ENCODE measurements around the gene TRIML1. TPM values are rescaled to one million over a fixed set of nuclear protein-coding genes. Genes with fewer than 3 reads are reported as not detected.

TRIML1 gene
- total RNA-seq, 1 donor from 2014 or later, result not detected

DNA sequence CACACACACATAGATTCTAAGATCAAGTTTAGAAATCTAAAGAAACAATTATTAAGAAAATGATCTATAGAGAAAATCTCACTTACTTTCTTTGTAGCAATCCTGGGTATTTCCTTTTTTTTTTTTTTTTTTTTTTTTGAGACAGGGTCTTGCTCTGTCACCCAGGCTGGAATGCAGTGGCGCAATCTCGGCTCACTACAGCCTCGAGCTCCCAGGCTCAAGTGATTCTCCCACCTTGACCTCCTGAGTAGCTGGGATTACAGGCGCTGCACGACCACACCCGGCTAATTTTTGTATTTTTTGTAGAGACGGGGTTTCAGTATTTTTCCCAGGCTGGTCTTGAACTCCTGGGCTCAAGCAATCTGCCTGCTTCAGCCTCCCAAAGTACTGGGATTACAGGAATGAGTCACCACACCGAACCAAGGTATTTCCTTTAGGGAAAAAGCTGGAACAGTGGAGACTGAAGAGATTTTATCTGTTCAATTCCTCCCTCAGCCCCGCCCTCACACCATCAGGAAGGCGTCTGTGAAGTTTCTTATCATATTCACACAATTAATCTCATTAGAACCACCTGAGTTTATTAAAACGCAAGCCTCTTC lies 30.0 kb upstream of the TRIML1 start, which contains the start of gene TRIML2:
Gene TRIML2, minus strand, starts transcription at position 447 of the 599 bp plus-strand sequence. CDS start 4,235 bp downstream, outside the sequence.
- Mint-ChIP-seq H3K27ac (ENCODE audit: unreplicated experiment) (peak within 1 kb of the TSS; percentile 74), H3K27me3 (ENCODE audit: unreplicated experiment) (no peaks in the 10 kb centered on the region), H3K9me3 (ENCODE audit: unreplicated experiment) (no peaks in the 10 kb centered on the region), H3K36me3 (ENCODE audit: unreplicated experiment) (no peaks in the 10 kb centered on the region), H3K4me1 (ENCODE audit: unreplicated experiment) (peaks cover 35% of the 10 kb centered on the region), H3K4me3 (ENCODE audit: unreplicated experiment) (no peak within 1 kb of the TSS)
- DNase-seq (ENCODE audit: extremely low spot score, unreplicated experiment), result no peak
- TF ChIP-seq, protein P1, sequence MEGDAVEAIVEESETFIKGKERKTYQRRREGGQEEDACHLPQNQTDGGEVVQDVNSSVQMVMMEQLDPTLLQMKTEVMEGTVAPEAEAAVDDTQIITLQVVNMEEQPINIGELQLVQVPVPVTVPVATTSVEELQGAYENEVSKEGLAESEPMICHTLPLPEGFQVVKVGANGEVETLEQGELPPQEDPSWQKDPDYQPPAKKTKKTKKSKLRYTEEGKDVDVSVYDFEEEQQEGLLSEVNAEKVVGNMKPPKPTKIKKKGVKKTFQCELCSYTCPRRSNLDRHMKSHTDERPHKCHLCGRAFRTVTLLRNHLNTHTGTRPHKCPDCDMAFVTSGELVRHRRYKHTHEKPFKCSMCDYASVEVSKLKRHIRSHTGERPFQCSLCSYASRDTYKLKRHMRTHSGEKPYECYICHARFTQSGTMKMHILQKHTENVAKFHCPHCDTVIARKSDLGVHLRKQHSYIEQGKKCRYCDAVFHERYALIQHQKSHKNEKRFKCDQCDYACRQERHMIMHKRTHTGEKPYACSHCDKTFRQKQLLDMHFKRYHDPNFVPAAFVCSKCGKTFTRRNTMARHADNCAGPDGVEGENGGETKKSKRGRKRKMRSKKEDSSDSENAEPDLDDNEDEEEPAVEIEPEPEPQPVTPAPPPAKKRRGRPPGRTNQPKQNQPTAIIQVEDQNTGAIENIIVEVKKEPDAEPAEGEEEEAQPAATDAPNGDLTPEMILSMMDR (IDR thresholded peaks at IDR 0.05), result no peak

DNA sequence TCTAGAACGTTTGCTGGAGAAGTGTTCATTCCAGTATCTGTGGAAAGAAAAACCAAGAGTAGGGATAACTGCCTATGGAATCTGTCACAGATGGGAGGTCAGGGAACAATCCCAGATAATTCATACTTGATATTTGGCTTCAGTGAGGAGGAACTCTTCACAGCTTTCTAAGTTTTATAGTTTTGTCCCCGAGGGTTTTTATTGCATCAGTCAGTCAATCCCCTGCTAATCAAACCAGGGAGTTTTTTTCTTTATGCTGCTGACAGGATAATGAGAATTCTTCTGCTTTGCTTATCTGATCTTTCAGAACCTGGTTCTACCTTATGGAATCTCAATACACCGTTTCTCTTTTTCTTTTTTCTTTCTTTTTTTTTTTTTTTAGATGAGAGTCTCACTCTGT lies 29.2 kb upstream of the TRIML1 start:
- no peak for DNase-seq (ENCODE audit: extremely low spot score, unreplicated experiment)
- H3K27ac Mint-ChIP-seq (ENCODE audit: unreplicated experiment), result peak overlapping the region; percentile 49

DNA sequence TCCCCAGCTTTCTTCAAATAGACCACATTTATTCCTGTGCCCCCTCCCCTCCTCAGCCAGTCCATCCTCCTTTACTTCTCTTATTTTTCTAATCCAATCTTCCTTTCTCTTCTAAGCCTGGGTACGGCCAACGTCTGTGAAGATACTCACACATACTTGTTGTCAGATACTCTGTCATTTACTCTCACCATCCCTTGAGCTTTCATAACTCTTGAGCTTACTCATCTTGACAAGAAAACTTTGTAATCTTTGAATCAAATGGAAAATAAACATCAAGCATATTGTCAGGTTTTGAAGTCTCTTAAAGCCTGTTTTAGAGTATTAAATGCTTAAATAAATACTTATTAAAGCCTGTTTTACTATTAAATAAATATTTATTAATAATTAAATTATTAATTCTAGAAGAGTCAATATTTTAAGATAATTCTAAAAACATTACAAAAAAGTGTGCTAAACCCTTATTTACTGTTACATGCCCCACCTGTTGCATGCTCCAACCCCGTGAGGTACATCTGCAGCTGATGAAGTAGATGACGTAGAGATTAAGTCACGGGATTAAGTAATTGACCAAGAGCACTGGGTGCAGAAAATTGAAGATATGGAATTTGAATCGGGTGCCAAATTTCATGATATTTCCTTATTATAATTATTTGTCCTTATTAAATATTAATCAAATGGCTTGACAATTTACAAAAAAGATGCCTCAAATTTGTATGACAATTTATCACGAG lies 28.3 kb upstream of the TRIML1 start:
- H3K27ac Mint-ChIP-seq (ENCODE audit: unreplicated experiment), result peak overlapping the region; percentile 15
- H3K4me1 Mint-ChIP-seq (ENCODE audit: unreplicated experiment), result peaks cover 35% of the 10 kb centered on the region
- no peaks in the 10 kb centered on the region for H3K9me3 Mint-ChIP-seq (ENCODE audit: unreplicated experiment)
- DNase-seq (ENCODE audit: extremely low spot score, unreplicated experiment), result no peak
- H3K4me3 Mint-ChIP-seq (ENCODE audit: unreplicated experiment), result no peak overlapping the region
- no peaks in the 10 kb centered on the region for H3K36me3 Mint-ChIP-seq (ENCODE audit: unreplicated experiment)
- TF ChIP-seq, protein P1 (IDR thresholded peaks at IDR 0.05), result no peak
- H3K27me3 Mint-ChIP-seq (ENCODE audit: unreplicated experiment), result no peaks in the 10 kb centered on the region

More for the DNA sequence above, 29.2 kb upstream of the TRIML1 start:
- H3K27me3 Mint-ChIP-seq (ENCODE audit: unreplicated experiment), result no peaks in the 10 kb centered on the region
- peaks cover 35% of the 10 kb centered on the region for H3K4me1 Mint-ChIP-seq (ENCODE audit: unreplicated experiment)
- H3K4me3 Mint-ChIP-seq (ENCODE audit: unreplicated experiment), result no peak overlapping the region
- H3K9me3 Mint-ChIP-seq (ENCODE audit: unreplicated experiment), result no peaks in the 10 kb centered on the region
- TF ChIP-seq, protein P1 (IDR thresholded peaks at IDR 0.05), result no peak
- H3K36me3 Mint-ChIP-seq (ENCODE audit: unreplicated experiment), result no peaks in the 10 kb centered on the region

DNA sequence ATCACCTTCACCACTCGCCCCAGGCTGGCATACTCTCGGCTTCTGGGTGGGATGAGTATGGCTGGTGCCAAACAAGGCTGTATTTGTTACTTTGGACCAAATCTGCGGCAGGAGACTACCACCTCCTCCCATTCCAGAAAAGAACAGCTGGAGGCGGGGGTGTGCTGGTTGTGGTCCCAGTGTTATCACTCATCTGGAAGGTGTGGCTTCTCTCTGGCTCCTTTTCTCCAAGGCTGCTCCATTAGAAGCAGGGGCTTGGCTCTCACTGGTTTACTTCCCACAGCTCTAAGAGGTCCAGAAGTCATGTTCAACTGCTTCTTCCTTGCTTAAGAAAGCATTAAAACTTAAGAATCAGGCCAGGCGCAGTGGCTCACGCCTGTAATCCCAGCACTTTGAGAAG lies 27.3 kb upstream of the TRIML1 start:
- no peak overlapping the region for H3K27ac Mint-ChIP-seq (ENCODE audit: unreplicated experiment)
- H3K4me1 Mint-ChIP-seq (ENCODE audit: unreplicated experiment), result peaks cover 35% of the 10 kb centered on the region

DNA sequence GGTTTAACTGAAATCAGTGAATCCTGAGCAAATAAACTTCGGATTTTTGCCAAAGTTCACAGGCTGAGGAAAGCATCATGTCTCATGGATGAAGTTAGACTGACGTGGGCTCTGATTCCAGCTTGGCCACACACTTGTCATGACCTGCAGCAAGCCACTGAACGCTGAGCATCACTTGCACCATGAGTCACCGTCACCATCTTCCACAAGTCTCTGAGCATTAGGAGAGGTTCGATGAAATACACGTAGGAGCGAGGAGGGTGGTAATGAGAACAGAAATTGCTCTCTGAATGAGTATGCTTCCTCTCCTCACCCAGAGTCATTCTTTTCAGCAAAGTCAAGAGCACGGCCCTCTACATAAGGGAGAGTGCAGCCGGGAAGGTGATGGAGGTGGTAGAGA lies 26.1 kb upstream of the TRIML1 start:
- no peaks in the 10 kb centered on the region for H3K9me3 Mint-ChIP-seq (ENCODE audit: unreplicated experiment)
- H3K4me3 Mint-ChIP-seq (ENCODE audit: unreplicated experiment), result no peak overlapping the region
- no peaks in the 10 kb centered on the region for H3K36me3 Mint-ChIP-seq (ENCODE audit: unreplicated experiment)
- peaks cover 25% of the 10 kb centered on the region for H3K4me1 Mint-ChIP-seq (ENCODE audit: unreplicated experiment)
- H3K27me3 Mint-ChIP-seq (ENCODE audit: unreplicated experiment), result no peaks in the 10 kb centered on the region
- TF ChIP-seq, protein P1 (IDR thresholded peaks at IDR 0.05), result no peak
- no peak overlapping the region for H3K27ac Mint-ChIP-seq (ENCODE audit: unreplicated experiment)
- no peak for DNase-seq (ENCODE audit: extremely low spot score, unreplicated experiment)

More for the DNA sequence above, 27.3 kb upstream of the TRIML1 start:
- no peak for DNase-seq (ENCODE audit: extremely low spot score, unreplicated experiment)
- Mint-ChIP-seq H3K36me3 (ENCODE audit: unreplicated experiment) (no peaks in the 10 kb centered on the region), H3K27me3 (ENCODE audit: unreplicated experiment) (no peaks in the 10 kb centered on the region), H3K9me3 (ENCODE audit: unreplicated experiment) (no peaks in the 10 kb centered on the region), H3K4me3 (ENCODE audit: unreplicated experiment) (no peak overlapping the region)
- TF ChIP-seq, protein P1 (IDR thresholded peaks at IDR 0.05), result no peak

Measured in osteocyte (in vitro differentiated cells).